Natural killer cell (primary cell): ENCODE measurements around the gene UBE2D4. TPM values are rescaled to one million over a fixed set of nuclear protein-coding genes. Genes with fewer than 3 reads are reported as not detected.

Source experiments
- ATAC-seq, 3 donors: fragments of 150-1000 bp in 2 of 3; fragments of 200-7000 bp in 1 of 3; cut with Tn5 transposase; 1 replicate in 1 of 3; 2 replicates in 2 of 3; pipeline ENCODE4 v1.10.0; 2021; ENCODE audit warnings: mild to moderate bottlenecking in 2 of 3, moderate library complexity in 2 of 3
- DNase-seq, 2 donors: peaks; one replicate each; pipeline versions ENCODE4 v3.0.0 to v3.0.0-alpha.2; 2013 to 2021; ENCODE audit warnings: mixed read lengths in 1 of 2
- H3K27ac ChIP-seq: one replicate; pipeline ENCODE4 v1.5.1; 2013; ENCODE audit warnings: mild to moderate bottlenecking, low read length
- H3K27me3 ChIP-seq: one replicate; pipeline ENCODE4 v1.6.1; 2013; ENCODE audit warnings: low read length; ENCODE audit not compliant: control insufficient read depth, insufficient read depth
- H3K36me3 ChIP-seq: one replicate; pipeline ENCODE4 v1.6.1; 2013; ENCODE audit warnings: low read length; ENCODE audit not compliant: control insufficient read depth, insufficient read depth
- H3K4me1 ChIP-seq: one replicate; pipeline ENCODE4 v1.6.1; 2013; ENCODE audit warnings: low read length; ENCODE audit not compliant: control insufficient read depth, insufficient read depth
- H3K4me3 ChIP-seq: one replicate; pipeline ENCODE4 v1.5.1; 2013; ENCODE audit warnings: low read length
- H3K9me3 ChIP-seq: one replicate; pipeline ENCODE4 v1.6.1; 2013; ENCODE audit warnings: low read length; ENCODE audit not compliant: control insufficient read depth, insufficient read depth
- H3K27ac Mint-ChIP-seq, 2 donors: one replicate each; pipeline ENCODE4 v1.8.0; 2022; ENCODE audit warnings: mild to moderate bottlenecking in 2 of 2, mixed read lengths in 2 of 2, moderate library complexity in 1 of 2
- H3K27me3 Mint-ChIP-seq, 2 donors: one replicate each; pipeline ENCODE4 v1.8.0; 2022; ENCODE audit warnings: low read depth in 2 of 2, mixed read lengths in 2 of 2
- H3K36me3 Mint-ChIP-seq: one replicate; pipeline ENCODE4 v1.8.0; 2022; ENCODE audit warnings: mixed read lengths
- H3K4me1 Mint-ChIP-seq, 2 donors: one replicate each; pipeline ENCODE4 v1.8.0; 2022; ENCODE audit warnings: mixed read lengths in 2 of 2
- H3K4me3 Mint-ChIP-seq: one replicate; pipeline ENCODE4 v1.8.0; 2022; ENCODE audit warnings: mild to moderate bottlenecking, moderate library complexity, mixed read lengths
- H3K9me3 Mint-ChIP-seq, 2 donors: one replicate each; pipeline ENCODE4 v1.8.0; 2022; ENCODE audit warnings: mixed read lengths in 2 of 2
- WGBS: methylation state at CpG from one replicate; pipeline ENCODE4 v1.1.7; 2013; ENCODE audit warnings: missing lambda C conversion rate; ENCODE audit not compliant: insufficient coverage; 5-methylcytosine and 5-hydroxymethylcytosine counted together
- intact Hi-C: fragments of 100-400 bp; cut with micrococcal nuclease; formaldehyde crosslinking; loops from one replicate; pipeline ENCODE4 v1.14.2; 2022
- total RNA-seq, 4 donors: library from RNA; stranded (reverse); fragments of 120-200 nt in 1 of 4; gene quantifications; one replicate each; pipeline versions ENCODE4 v1.2.3 to v1.2.4, GENCODE V29; 2013 to 2022
- TF ChIP-seq, protein P1 (sequence below): fragments of 200-600 bp; IDR thresholded peaks from one replicate; pipeline ENCODE4 v1.8.0; 2022; ENCODE audit warnings: antibody characterized with exemption

Gene UBE2D4
- total RNA-seq, 3 donors from 2014 or later (not counting 1 experiment from before 2014, with no cell fraction given), result 5.3 to 10.6 (median 9.6) TPM

DNA sequence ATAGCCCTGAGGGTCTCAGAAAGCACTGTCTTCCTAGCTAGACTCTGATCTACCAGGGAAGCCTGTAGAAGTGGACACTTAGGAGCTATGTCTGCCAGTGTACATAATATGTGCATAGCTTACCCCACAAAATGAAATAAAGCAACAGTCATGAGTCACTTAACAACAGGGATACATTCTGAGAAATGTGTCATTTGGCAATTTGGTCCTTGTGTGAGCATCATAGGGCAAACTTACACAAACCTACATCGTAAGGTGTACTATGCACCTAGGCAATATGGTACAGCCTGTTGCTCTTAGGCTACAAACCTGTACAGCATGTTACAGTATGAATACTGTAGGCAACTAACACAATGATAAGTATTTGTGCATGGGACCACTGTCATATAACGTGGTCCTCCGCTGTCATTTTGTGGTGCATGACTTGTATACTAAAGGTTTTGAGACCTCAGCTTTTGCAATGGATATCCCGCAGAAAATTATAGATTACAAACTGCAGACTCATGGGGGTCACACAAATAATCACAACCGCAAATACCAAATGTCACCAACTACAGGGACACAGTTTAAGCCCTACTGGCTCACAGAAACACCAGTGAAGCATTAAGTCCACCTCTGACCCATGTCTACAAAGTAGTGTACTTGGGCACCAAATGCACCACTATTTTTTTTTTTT lies 21.6 kb upstream of the UBE2D4 start:
- 100% methylated on average over 5 of the region's 5 CpGs for WGBS
- intact Hi-C loops, result no loop called here

DNA sequence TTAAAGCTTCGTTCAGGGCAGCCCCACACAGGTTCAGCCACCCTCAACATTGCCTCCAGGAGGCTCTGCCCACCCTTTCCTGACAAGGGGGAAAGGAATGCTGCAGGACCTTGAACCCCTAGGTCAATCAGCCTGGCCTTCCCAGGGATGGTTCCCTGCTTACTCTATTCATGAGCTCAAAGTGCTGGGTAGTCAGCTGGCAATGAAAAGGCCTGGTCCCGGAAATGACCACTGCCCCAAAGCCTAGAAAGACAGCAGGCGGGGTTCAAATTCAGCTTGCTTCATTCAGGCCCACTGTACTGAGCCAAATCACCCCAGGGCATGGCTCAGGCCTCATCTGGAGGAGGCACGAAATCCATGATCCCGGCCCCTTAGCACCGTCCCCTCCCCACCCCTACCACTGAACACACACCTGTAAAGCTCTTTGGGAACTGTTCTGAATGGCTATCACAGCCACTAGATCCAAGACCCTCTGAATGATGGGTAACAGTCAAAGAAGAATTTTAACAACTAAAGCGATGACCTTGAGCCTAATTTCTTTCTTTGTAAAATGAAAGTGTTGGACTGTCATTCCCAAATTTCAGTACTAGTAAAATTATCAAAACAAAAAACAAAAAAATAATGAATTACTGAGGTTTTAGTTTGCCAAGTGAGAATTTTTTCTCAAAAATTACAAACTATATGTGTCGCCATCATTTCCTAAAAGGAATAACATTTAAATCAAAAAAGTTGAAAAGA lies 20.9 kb upstream of the UBE2D4 start:
- ATAC-seq (no peak), DNase-seq (no peak)
- Histone ChIP-seq H3K4me1 (peaks cover 13% of the 10 kb centered on the region), H3K36me3 (no peaks in the 10 kb centered on the region), H3K9me3 (no peaks in the 10 kb centered on the region), H3K4me3 (peak overlapping the region; percentile 46), H3K27ac (no peak overlapping the region), H3K27me3 (no peaks in the 10 kb centered on the region)
- intact Hi-C loops, result no loop called here
- TF ChIP-seq, protein P1, sequence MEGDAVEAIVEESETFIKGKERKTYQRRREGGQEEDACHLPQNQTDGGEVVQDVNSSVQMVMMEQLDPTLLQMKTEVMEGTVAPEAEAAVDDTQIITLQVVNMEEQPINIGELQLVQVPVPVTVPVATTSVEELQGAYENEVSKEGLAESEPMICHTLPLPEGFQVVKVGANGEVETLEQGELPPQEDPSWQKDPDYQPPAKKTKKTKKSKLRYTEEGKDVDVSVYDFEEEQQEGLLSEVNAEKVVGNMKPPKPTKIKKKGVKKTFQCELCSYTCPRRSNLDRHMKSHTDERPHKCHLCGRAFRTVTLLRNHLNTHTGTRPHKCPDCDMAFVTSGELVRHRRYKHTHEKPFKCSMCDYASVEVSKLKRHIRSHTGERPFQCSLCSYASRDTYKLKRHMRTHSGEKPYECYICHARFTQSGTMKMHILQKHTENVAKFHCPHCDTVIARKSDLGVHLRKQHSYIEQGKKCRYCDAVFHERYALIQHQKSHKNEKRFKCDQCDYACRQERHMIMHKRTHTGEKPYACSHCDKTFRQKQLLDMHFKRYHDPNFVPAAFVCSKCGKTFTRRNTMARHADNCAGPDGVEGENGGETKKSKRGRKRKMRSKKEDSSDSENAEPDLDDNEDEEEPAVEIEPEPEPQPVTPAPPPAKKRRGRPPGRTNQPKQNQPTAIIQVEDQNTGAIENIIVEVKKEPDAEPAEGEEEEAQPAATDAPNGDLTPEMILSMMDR, result no peak
- Mint-ChIP-seq H3K4me1 (peaks cover 18 to 37% of the 10 kb centered on the region in 2 donors), H3K4me3 (peak overlapping the region; percentile 95), H3K9me3 (no peaks in the 10 kb centered on the region), H3K27ac (peak overlapping the region; percentile 81 to 82), H3K27me3 (no peaks in the 10 kb centered on the region), H3K36me3 (no peaks in the 10 kb centered on the region)
- 80% methylated on average over 6 of the region's 8 CpGs for WGBS

More for the DNA sequence above, 21.6 kb upstream of the UBE2D4 start:
- Mint-ChIP-seq H3K27ac (no peak overlapping the region), H3K4me1 (peaks cover 18 to 37% of the 10 kb centered on the region in 2 donors), H3K27me3 (no peaks in the 10 kb centered on the region), H3K9me3 (no peaks in the 10 kb centered on the region), H3K36me3 (no peaks in the 10 kb centered on the region), H3K4me3 (peak overlapping the region; percentile 95)
- DNase-seq, result no peak
- no peaks in the 10 kb centered on the region for H3K27me3 ChIP-seq
- H3K36me3 ChIP-seq, result no peaks in the 10 kb centered on the region
- H3K4me1 ChIP-seq, result peaks cover 13% of the 10 kb centered on the region
- H3K27ac ChIP-seq, result no peak overlapping the region
- no peak for ATAC-seq
- TF ChIP-seq, protein P1, result no peak
- no peak overlapping the region for H3K4me3 ChIP-seq
- no peaks in the 10 kb centered on the region for H3K9me3 ChIP-seq

DNA sequence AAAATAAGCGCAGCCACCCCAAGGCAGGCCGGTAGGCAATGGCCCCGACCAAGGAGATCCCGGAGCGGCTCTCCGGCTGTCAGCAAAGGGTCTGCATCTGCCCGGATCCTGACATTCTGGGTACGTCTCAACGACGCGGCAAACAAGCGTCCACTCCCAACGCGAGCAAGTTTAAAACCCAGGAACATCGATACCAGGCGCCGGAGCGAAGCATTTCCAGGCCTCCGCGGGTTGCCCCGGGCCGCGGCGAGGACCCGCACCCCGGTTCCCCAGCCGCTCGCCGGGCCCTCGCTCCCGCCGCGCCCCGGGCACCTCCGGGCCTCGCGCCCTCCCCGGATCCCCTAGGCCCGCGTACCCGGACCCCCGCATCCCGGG lies 20.3 kb upstream of the UBE2D4 start:
- Histone ChIP-seq H3K4me1 (peaks cover 13% of the 10 kb centered on the region), H3K4me3 (peak overlapping the region; percentile 46), H3K27ac (no peak overlapping the region), H3K9me3 (no peaks in the 10 kb centered on the region), H3K36me3 (no peaks in the 10 kb centered on the region), H3K27me3 (no peaks in the 10 kb centered on the region)
- H3K27ac Mint-ChIP-seq, result peak overlapping the region; percentile 81 to 82
- peak; percentile 28 to 55 (median 45) for ATAC-seq
- under 1% methylated on average over 43 of the region's 43 CpGs for WGBS
- no peaks in the 10 kb centered on the region for H3K27me3 Mint-ChIP-seq
- H3K4me3 Mint-ChIP-seq, result peak overlapping the region; percentile 95
- H3K9me3 Mint-ChIP-seq, result no peaks in the 10 kb centered on the region
- H3K36me3 Mint-ChIP-seq, result no peaks in the 10 kb centered on the region
- TF ChIP-seq, protein P1, result no peak
- intact Hi-C loops, result no loop called here
- peaks cover 18 to 37% of the 10 kb centered on the region in 2 donors for H3K4me1 Mint-ChIP-seq
- peak in 1 of 2 donors; percentile 46 for DNase-seq
